Suppressor macrophage treated with lipopolysaccharide for 1 hour (primary cell): ENCODE measurements around the gene GLDC.
"Not testable (repeated sequence)": the region's sequence is repeated elsewhere in the genome, so short reads cannot be mapped to it uniquely, and the experiment has no call there.

Source experiments
- DNase-seq, 3 donors: peaks; one replicate each; pipeline ENCODE4 v3.0.0-alpha.2; 2020 to 2022

Gene GLDC

GRCh38 chr9:6664204-6664680, 18.7 kb upstream of the GLDC start:
- DNase-seq: no peak

- DNase-seq: no peak
Observed at GRCh38 chr9:6660512-6660911, 15.0 kb upstream of the GLDC start.

GRCh38 chr9:6658628-6659353, 13.3 kb upstream of the GLDC start:
- no peak for DNase-seq

DNA sequence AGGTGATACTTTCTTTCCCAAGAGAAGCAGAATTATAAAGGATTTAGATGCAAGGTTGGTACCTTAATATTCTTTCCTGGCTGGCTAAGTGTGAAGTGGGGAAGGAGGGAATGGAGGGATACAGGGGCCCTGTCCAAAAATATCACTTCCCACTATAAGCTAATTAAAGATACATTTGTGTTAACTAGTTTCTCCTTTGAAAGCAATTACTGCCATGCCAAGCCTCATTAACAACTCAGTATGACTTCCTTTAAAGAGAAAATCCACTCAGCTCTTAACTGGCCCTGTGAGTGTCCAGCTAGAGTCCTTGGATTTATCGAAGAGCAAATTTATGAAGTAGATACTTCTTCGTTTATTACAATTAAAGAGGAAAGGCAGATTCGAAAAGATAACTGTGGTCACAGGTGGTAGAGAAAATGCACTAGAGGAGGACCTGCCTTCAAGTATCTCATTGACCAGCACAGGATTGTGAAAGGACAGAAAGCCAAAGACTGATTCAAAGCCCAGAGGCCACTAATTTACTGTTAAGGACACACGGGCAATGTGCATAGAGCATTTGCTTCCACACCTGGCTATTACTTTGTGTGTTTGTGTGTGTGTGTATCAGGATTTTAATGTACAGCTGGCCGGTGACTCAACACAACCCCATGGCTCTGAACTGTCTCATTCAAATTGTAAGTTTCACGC, 11.2 kb upstream of the GLDC start:
- DNase-seq: no peak

DNA sequence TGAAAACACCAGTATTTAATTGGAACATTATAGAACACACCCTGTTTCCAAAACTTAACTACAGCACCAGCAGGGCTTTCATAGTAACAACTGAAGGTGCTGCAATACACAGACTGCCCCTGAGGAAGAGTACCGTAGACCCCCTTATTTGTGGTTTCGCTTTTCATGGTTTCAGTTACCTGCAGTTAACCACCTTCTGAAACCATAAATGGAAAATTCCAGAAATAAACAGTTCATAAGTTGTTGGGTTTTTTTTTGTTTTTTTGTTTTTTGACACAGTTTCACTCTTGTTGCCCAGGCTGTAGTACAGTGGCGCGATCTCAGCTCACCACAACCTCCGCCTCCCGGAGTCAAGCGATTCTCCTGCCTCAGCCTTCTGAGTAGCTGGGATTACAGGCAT, 9.5 kb upstream of the GLDC start:
- no peak for DNase-seq

GRCh38 chr9:6646293-6646636, 736 bp upstream of the GLDC start:
- DNase-seq: no peak

GRCh38 chr9:6645105-6645354, 499 bp downstream of the GLDC start:
- DNase-seq: peak in 1 of 3 donors; percentile 8

DNA sequence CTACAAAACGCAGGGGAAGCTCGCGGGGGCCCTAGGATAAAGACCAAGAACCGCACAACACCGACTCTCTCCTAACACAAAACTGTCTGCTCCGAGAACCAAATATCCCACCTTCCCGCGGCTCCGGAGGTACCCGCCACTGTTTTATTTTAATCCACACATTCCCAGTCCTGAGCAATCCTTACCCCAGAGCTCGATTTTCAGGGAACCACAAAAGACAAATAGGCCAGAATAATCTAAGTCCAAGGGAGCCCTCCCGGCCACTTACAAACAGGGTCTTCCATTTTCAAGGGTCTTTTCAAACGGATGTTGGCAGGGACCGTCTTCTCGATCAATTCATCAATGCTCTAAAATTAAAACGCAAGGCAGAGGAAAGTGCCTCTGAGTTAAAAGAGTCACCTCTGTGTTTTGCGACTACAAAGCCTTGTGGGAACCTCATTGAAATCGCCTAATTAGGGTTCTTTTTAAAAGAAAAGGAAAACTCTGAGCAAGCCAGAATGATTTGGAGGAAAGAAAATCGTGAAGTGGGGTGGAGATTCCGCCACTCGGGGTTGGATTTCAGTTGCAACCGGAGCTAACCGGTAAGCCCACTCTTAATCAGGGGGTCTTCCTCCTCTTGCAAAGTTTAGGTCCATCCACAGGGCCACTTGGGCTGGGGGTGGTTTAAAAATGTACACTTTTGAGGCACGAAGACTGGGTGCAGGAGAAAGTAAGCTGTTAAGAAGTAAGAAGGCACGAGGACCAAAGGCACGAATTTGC, 1.0 kb downstream of the GLDC start:
- peak in 1 of 3 donors; percentile 2 for DNase-seq

GRCh38 chr9:6641961-6642360, 3.6 kb downstream of the GLDC start:
- no peak for DNase-seq

DNA sequence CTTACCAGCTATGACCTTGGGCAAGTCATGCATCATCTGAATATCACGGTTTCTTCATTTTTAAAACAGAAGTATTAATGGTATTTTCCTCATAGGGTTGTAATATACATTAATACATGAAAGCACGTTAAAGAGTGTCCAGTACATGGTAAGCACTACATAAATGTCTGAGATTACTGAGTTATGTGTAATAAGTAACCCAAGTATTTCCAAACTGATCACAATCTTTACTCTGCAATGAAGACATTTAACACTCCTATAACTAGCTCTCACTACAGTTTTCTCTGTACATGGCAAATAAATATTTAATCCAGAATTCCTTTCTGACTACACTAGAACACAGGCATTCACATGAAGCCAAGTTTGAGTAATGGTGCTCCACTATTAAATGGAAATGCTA, 4.0 kb downstream of the GLDC start:
- DNase-seq: no peak

DNA sequence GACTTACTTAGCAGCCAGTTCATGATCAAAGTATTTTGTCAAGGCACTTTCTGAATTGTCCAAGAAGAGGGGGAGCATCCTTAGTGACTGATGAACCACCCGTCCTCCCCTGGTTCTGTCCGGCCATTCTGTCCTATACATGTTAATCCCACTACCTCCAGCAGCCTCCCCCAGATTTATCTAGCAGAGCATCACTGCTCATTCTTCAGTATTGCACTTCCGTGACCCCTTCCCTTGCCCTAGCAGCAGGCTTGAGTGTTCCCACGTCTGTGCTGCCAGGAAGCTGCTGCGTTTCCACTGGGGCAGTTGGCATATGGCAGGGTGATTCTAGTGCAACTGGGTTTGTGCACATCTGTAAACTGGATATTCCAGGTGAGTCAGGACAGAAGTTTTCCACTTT, 4.5 kb downstream of the GLDC start:
- DNase-seq: no peak

DNA sequence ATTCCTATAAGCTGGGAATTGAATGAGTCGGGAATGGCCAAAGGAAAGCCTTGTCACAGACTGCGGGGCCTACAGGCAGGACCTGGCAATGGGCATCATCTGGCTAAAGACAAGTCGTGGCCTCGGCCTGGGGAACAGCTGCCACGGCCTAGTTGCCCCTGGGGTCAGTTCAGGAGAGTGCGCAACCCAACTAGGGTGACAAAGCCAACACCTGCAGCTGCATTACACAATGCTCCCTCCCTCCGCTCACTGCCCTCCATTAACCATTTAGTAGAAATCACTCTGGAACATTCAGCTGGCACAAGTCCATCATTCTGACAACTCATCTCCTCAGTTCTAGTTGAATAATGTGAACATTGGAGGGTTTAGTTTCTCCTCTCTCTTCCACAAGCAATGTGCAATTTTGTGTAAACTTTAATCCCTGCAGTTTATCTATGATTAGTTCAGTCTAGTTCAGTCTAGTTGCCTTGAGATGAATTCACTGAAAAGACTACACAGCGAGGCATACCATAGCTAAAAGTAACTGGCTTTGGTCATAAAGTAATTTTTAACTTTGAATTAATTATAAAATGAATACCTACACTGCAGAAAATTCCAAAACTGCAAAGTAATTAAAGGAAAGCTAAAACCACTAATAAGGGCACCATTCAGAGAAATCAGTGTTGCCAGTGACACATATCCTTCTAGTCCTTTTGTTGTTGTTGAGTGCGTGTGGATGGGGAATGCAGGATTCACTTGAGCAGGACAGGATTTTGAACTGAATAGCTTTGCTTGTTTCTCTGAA, 5.1 kb downstream of the GLDC start:
- no peak for DNase-seq

- DNase-seq: no peak
Observed at GRCh38 chr9:6639622-6640021, 5.9 kb downstream of the GLDC start.

DNA sequence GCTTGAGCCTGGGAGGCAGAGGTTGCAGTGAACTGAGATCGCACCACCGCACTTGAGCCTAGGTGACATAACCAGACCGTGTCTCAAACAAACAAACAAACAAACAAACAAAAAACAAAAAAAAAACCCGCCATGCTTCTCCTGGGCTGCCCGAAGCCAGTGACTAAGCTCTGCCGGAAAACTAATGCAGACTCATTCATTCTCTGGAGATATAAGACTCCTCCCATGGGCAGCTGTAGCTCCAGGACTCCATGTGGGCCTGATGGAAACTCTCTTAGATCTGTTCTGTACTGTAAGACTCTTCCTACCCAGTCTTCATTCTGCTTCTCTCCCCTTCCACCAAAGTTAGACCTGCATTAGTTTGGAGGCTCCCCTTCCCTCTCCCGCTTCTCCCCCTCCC, 11.1 kb downstream of the GLDC start:
- DNase-seq: no peak

DNA sequence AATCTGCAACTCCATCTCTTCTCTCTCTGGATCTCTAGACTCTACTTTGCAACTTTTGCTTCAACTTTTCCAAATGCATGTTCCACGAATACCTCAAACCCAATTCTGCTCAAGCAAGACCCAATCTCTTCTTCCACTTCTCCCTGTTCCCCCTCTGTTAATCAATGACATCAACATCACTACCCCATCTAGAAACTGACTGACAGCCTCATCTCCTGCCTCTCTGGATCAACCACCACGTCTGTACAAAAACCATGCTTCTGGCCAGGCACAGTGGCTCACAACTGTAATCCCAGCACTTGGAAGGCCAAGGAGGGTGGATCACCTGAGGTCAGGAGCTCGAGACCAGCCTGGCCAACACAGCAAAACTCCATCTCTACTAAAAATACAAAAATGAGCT, 12.2 kb downstream of the GLDC start:
- no peak for DNase-seq

GRCh38 chr9:6632516-6633183, 12.9 kb downstream of the GLDC start:
- DNase-seq: no peak

DNA sequence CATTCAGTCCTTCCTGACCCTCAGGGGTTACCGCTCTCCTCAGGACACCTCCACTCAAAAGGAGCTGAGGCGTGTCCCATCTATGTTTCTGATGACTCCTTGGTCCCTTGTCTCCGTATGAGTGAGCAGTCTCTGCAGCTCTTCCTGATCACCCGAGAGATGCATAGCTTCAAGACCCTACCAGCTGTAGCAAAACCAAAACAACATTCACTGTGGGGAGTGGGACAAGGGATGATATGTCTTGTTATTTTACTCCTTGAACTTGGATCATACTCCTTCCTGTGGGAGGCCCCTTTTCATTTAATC, 14.4 kb downstream of the GLDC start:
- no peak for DNase-seq

DNA sequence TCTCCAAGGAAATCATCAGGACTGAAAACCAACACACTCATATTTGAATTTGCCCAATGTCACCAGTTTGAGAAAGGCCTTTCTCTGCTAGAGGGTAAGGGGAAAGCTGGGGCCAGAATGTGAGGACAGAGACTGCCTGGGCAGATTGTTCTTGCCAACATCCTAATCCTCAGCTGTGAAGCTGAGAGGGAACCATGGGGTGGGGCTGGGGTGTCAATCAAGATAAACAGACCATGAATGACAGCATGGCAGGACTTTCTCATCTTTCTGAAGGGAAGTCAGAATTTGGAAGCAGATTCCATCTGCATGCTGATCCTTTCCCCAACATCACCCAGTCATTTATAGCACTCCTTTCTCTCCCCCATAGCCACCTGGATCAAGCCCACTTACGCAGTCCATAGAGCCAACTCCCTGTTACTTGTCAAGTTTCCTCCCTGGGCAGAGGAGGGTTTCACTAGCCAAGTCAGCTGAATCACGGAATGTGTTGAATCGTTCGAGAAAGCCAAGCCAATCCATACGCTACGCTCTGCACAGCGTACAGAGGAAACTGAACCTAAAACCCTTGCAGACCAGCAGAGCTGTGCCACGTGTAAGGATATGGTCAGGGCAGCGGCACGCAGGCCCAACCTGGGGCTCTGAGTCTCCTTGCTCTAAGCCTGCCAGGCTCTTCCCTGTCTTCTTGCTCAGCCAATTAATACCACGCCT, 14.9 kb downstream of the GLDC start:
- DNase-seq: no peak

- no peak for DNase-seq
Observed at GRCh38 chr9:6628704-6629103, 16.8 kb downstream of the GLDC start.

DNA sequence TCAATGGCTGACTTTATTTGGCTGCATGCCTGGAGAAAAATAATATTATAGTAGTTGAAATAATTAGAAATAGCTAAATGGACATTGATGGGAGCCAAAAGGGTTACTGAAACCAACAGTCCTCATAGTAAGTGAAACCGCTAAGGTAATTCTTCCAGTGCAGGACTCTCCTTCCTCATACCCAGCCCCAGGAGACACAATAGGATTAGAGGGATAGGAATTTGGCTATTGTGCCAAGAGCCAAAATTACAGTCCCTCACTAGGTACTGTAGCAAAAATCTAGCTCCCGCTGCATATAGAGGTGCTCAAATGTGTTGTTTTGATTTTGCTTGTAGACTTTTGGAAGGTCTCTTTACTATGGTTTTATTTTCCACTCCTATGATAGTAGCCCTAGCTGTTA, 20.2 kb downstream of the GLDC start:
- DNase-seq: no peak

DNA sequence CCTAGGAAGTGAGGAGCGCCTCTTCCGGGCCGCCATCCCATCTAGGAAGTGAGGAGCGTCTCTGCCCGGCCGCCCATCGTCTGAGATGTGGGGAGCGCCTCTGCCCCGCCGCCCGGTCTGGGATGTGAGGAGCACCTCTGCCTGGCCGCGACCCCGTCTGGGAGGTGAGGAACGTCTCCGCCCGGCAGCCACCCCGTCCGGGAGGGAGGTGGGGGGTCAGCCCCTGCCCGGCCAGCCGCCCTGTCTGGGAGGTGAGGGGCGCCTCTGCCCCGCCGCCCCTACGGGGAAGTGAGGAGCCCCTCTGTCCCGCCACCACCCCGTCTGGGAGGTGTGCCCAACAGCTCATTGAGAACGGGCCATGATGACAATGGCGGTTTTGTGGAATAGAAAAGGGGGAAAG, 22.7 kb downstream of the GLDC start:
- not testable (repeated sequence) for DNase-seq

GRCh38 chr9:6620796-6621195, 24.7 kb downstream of the GLDC start:
- DNase-seq: no peak

DNA sequence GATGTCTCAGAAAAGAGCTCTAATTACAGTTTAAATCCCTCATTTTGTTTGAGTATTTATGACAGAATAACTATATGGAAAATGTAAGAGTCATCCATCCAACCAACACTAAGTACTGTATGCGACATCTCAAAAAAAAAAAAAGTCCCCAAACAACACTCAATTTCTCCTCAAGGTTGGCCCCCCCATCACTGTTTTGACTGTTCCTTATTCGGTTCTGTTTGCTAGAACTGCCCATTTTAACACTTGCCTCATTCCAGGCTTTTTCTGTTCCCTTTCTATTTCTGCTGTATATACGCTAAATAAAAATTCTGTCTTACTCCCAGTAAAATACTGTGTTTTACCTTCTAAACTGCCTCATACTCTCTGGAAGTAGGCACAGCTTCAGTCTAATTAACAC, 25.2 kb downstream of the GLDC start:
- no peak for DNase-seq
